HCT116 (cell line): ENCODE data around the gene BTNL9. TPM values are rescaled to one million over a fixed set of nuclear protein-coding genes. Genes with fewer than 3 reads are reported as not detected.

Experiments used
- ATAC-seq: fragments of 200-7000 bp; cut with Tn5 transposase; 2 replicates; pipeline ENCODE4 v1.9.1; 2020; ENCODE audit warnings: mild to moderate bottlenecking, moderate library complexity
- BruUV-seq: library from RNA; stranded (reverse); fragments of 400-500 nt; replicated peaks from 2 replicates; lab custom pipeline; 2021; lab: Mats Ljungman, UMichigan
- CTCF ChIA-PET: fragments of 300-600 bp; sonication (Branson Sonifier 250); formaldehyde crosslinking; loops from one replicate; lab custom pipeline; 2021; ENCODE audit warnings: antibody characterized with exemption; lab: Charles Lee
- POLR2A ChIA-PET: fragments of 300-600, 350-600 bp; sonication (Branson Sonifier 250); formaldehyde crosslinking; loops from one replicate; lab custom pipeline; 2021; ENCODE audit warnings: antibody characterized with exemption; lab: Charles Lee
- RAD21 ChIA-PET, 2 experiments: fragments of 300-600 bp; sonication (Branson Sonifier 250); formaldehyde crosslinking; loops; one replicate each; lab custom pipeline; 2023; ENCODE audit warnings: low total read pairs in 2 of 2; ENCODE audit not compliant: uncharacterized antibody in 2 of 2, unreplicated experiment in 2 of 2, low non-redundant PET in 1 of 2; lab: Charles Lee
- DNase-seq: peaks from one replicate; pipeline ENCODE4 v3.0.0-alpha.2; 2010; ENCODE audit warnings: low read depth, low spot score
- H2AFZ ChIP-seq: fragments of 200-600 bp; shearing (Covaris generic), sonication (generic); 2 replicates; pipeline ENCODE4 v1.6.1; 2017; ENCODE audit warnings: low read depth, mixed run types, mixed read lengths, antibody characterized with exemption, low read length; ENCODE audit not compliant: poor library complexity, severe bottlenecking
- H3K27ac ChIP-seq: 2 replicates; pipeline ENCODE4 v1.5.1; 2012; ENCODE audit warnings: low read depth, low read length
- H3K27me3 ChIP-seq: fragments of 200-600 bp; sonication (generic); 2 replicates; pipeline ENCODE4 v1.6.1; 2016; ENCODE audit warnings: mixed run types, low read length, mixed read lengths; ENCODE audit not compliant: insufficient read depth
- H3K36me3 ChIP-seq, 2 experiments: fragments of 200-500 bp in 1 of 2; fragments of 200-600 bp in 1 of 2; sonication (Bioruptor generic) in 1 of 2; sonication (generic) in 1 of 2; 2 replicates each; pipeline versions ENCODE4 v1.5.1 to v1.6.1; 2014 to 2016; ENCODE audit warnings: low read length in 2 of 2, inconsistent platforms in 1 of 2, mixed read lengths in 1 of 2, mixed run types in 1 of 2; ENCODE audit not compliant: insufficient read depth in 2 of 2, control insufficient read depth in 1 of 2
- H3K4me1 ChIP-seq, 2 experiments: fragments of 200-600 bp in 1 of 2; sonication (generic) in 1 of 2; 2 replicates each; pipeline versions ENCODE4 v1.5.1 to v1.6.1; 2012 to 2017; ENCODE audit warnings: low read length in 2 of 2, inconsistent platforms in 1 of 2, mild to moderate bottlenecking in 1 of 2, mixed read lengths in 1 of 2, mixed run types in 1 of 2, moderate library complexity in 1 of 2; ENCODE audit not compliant: insufficient read depth in 2 of 2, control insufficient read depth in 1 of 2
- H3K4me2 ChIP-seq: fragments of 200-600 bp; sonication (generic); 2 replicates; pipeline ENCODE4 v1.6.1; 2017; ENCODE audit warnings: mixed run types, low read length, mixed read lengths
- H3K4me3 ChIP-seq, 2 experiments: fragments of 200-600 bp in 1 of 2; sonication (generic) in 1 of 2; replicated peaks in 1 of 2; 2 replicates each; pipeline ENCODE4 v1.5.1; 2011 to 2016; ENCODE audit warnings: low read length in 2 of 2, control low read depth in 1 of 2, low read depth in 1 of 2, mild to moderate bottlenecking in 1 of 2, mixed read lengths in 1 of 2, mixed run types in 1 of 2
- H3K79me2 ChIP-seq: fragments of 200-600 bp; sonication (generic); 2 replicates; pipeline ENCODE4 v1.6.1; 2017; ENCODE audit warnings: mild to moderate bottlenecking, mixed run types, low read length, moderate library complexity, mixed read lengths; ENCODE audit not compliant: insufficient read depth
- H3K9ac ChIP-seq: fragments of 200-600 bp; sonication (generic); 2 replicates; pipeline ENCODE4 v1.6.1; 2016; ENCODE audit warnings: low read length, mixed read lengths
- H3K9me2 ChIP-seq: fragments of 200-600 bp; sonication (generic), shearing (Covaris generic); 2 replicates; pipeline ENCODE4 v1.6.1; 2017; ENCODE audit warnings: mixed run types, mild to moderate bottlenecking, moderate library complexity; ENCODE audit not compliant: insufficient read depth
- H3K9me3 ChIP-seq, 2 experiments: fragments of 200-500 bp in 1 of 2; fragments of 200-600 bp in 1 of 2; sonication (Bioruptor generic) in 1 of 2; sonication (generic) in 1 of 2; 2 replicates each; pipeline ENCODE4 v1.6.1; 2014 to 2017; ENCODE audit warnings: low read length in 2 of 2, mixed read lengths in 2 of 2, inconsistent platforms in 1 of 2, low read depth in 1 of 2, mild to moderate bottlenecking in 1 of 2, mixed run types in 1 of 2, moderate library complexity in 1 of 2; ENCODE audit not compliant: control insufficient read depth in 1 of 2, insufficient read depth in 1 of 2
- H4K20me1 ChIP-seq: fragments of 200-600 bp; sonication (generic), shearing (Covaris generic); 2 replicates; pipeline ENCODE4 v1.6.1; 2017; ENCODE audit warnings: mixed run types, mild to moderate bottlenecking, moderate library complexity; ENCODE audit not compliant: insufficient read depth
- CBX3 ChIP-seq: IDR thresholded peaks from 2 replicates; pipeline ENCODE4 v1.6.1; 2012; ENCODE audit warnings: low read depth
- EGR1 ChIP-seq: IDR thresholded peaks from 2 replicates; pipeline ENCODE4 v1.6.1; 2012; ENCODE audit warnings: low read depth
- EZH2phosphoT487 ChIP-seq: fragments of 200-600 bp; IDR thresholded peaks from 2 replicates; pipeline ENCODE4 v1.6.1; 2018; ENCODE audit warnings: antibody characterized with exemption, borderline replicate concordance
- JUND ChIP-seq: IDR thresholded peaks from 2 replicates; pipeline ENCODE4 v1.6.1; 2012
- POLR2A ChIP-seq: IDR thresholded peaks from 2 replicates; pipeline ENCODE4 v1.7.0; 2011; ENCODE audit warnings: borderline replicate concordance; ENCODE audit not compliant: insufficient read depth, insufficient read length; ENCODE audit errors: extremely low read depth
- POLR2AphosphoS5 ChIP-seq: IDR thresholded peaks from 2 replicates; pipeline ENCODE4 v1.6.1; 2011; ENCODE audit warnings: mild to moderate bottlenecking, low read depth, low read length, moderate library complexity
- RAD21 ChIP-seq: IDR thresholded peaks from 2 replicates; pipeline ENCODE4 v1.6.1; 2012; ENCODE audit warnings: low read depth, mild to moderate bottlenecking
- SIN3A ChIP-seq: IDR thresholded peaks from 2 replicates; pipeline ENCODE4 v1.6.1; 2012; ENCODE audit warnings: low read depth
- YY1 ChIP-seq: IDR thresholded peaks from 2 replicates; pipeline ENCODE4 v1.6.1; 2011; ENCODE audit warnings: low read length, low read depth, moderate library complexity, mild to moderate bottlenecking; ENCODE audit not compliant: insufficient replicate concordance; ENCODE audit errors: extremely low read depth
- ZNF274 ChIP-seq: fragments of 200-500 bp; sonication (Bioruptor generic); IDR thresholded peaks from 2 replicates; pipeline ENCODE4 v1.6.1; 2014; ENCODE audit warnings: mild to moderate bottlenecking, low read depth, low read length, inconsistent platforms
- intact Hi-C: fragments of 100-400 bp; cut with micrococcal nuclease; formaldehyde crosslinking; loops from 2 replicates; pipeline ENCODE4 v1.10.0; 2022
- total RNA-seq: library from RNA; stranded (reverse); gene quantifications from one replicate; pipeline ENCODE4 v1.2.1, GENCODE V29; 2021; ENCODE audit not compliant: unreplicated experiment
- TF ChIP-seq, protein P1 (sequence below): IDR thresholded peaks from 2 replicates; pipeline ENCODE4 v1.6.1; 2011; ENCODE audit warnings: mild to moderate bottlenecking, low read length, moderate library complexity; ENCODE audit not compliant: insufficient replicate concordance; ENCODE audit errors: extremely low read depth
- TF ChIP-seq, protein P2 (sequence below): IDR thresholded peaks from 2 replicates; pipeline ENCODE4 v1.6.1; 2012; ENCODE audit warnings: low read depth
- TF ChIP-seq, protein P3 (sequence below): IDR thresholded peaks from 2 replicates; pipeline ENCODE4 v1.6.1; 2012

The BTNL9 gene
- total RNA-seq, 1 experiment from 2014 or later: 11.7 TPM

GRCh38 chr5:181036816-181037364 lies 3.2 kb upstream of the BTNL9 start (continued):
- TF ChIP-seq YY1 (no peak), SIN3A (no peak), JUND (no peak), POLR2A (no peak), ZNF274 (no peak), CBX3 (no peak), POLR2AphosphoS5 (no peak)
- TF ChIP-seq, protein P1, sequence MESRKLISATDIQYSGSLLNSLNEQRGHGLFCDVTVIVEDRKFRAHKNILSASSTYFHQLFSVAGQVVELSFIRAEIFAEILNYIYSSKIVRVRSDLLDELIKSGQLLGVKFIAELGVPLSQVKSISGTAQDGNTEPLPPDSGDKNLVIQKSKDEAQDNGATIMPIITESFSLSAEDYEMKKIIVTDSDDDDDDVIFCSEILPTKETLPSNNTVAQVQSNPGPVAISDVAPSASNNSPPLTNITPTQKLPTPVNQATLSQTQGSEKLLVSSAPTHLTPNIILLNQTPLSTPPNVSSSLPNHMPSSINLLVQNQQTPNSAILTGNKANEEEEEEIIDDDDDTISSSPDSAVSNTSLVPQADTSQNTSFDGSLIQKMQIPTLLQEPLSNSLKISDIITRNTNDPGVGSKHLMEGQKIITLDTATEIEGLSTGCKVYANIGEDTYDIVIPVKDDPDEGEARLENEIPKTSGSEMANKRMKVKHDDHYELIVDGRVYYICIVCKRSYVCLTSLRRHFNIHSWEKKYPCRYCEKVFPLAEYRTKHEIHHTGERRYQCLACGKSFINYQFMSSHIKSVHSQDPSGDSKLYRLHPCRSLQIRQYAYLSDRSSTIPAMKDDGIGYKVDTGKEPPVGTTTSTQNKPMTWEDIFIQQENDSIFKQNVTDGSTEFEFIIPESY: no peak

DNA sequence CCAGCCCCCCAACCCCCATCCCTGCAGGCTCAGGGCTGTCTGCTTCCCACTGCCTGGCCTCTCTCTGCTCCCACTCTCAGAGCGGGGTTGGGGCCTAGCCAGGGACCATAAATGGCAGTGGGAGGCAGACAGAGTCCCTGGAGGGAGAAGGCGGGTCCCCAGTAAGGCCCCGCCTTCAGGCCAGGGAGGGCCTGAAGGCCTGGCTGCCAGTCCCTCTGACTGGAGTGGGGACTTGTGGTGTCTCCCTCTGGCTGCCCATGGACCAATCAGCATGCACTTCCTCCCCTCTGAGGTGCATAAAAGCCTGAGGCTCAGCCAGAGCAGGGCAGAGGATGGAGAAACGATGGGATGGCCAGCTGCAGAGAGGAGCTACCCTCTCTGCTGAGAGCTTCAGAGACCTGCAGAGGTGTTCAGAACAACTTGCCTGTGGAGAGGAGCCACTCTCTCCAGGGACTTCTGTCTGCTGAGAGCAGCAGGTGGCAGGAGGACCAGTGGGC lies 2.7 kb upstream of the BTNL9 start:
- Histone ChIP-seq H3K27ac (no peak overlapping the region), H2AFZ (no peak overlapping the region), H3K4me1 (peaks cover 6 to 7% of the 10 kb centered on the region in 2 experiments; a peak in 2 of 4 replicates), H3K36me3 (no peaks in the 10 kb centered on the region), H3K4me3 (no peak overlapping the region), H3K4me2 (no peak overlapping the region), H4K20me1 (no peaks in the 10 kb centered on the region), H3K9ac (no peak overlapping the region), H3K27me3 (no peaks in the 10 kb centered on the region), H3K9me3 (no peaks in the 10 kb centered on the region), H3K9me2 (no peaks in the 10 kb centered on the region), H3K79me2 (no peaks in the 10 kb centered on the region)
- intact Hi-C loops: no loop called here
- RAD21 ChIA-PET: no interaction called here
- TF ChIP-seq, protein P2, sequence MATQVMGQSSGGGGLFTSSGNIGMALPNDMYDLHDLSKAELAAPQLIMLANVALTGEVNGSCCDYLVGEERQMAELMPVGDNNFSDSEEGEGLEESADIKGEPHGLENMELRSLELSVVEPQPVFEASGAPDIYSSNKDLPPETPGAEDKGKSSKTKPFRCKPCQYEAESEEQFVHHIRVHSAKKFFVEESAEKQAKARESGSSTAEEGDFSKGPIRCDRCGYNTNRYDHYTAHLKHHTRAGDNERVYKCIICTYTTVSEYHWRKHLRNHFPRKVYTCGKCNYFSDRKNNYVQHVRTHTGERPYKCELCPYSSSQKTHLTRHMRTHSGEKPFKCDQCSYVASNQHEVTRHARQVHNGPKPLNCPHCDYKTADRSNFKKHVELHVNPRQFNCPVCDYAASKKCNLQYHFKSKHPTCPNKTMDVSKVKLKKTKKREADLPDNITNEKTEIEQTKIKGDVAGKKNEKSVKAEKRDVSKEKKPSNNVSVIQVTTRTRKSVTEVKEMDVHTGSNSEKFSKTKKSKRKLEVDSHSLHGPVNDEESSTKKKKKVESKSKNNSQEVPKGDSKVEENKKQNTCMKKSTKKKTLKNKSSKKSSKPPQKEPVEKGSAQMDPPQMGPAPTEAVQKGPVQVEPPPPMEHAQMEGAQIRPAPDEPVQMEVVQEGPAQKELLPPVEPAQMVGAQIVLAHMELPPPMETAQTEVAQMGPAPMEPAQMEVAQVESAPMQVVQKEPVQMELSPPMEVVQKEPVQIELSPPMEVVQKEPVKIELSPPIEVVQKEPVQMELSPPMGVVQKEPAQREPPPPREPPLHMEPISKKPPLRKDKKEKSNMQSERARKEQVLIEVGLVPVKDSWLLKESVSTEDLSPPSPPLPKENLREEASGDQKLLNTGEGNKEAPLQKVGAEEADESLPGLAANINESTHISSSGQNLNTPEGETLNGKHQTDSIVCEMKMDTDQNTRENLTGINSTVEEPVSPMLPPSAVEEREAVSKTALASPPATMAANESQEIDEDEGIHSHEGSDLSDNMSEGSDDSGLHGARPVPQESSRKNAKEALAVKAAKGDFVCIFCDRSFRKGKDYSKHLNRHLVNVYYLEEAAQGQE: no peak
- TF ChIP-seq CBX3 (no peak), POLR2A (peak; percentile 49), EZH2phosphoT487 (no peak), ZNF274 (no peak), RAD21 (no peak), EGR1 (no peak)
- TF ChIP-seq, protein P3, sequence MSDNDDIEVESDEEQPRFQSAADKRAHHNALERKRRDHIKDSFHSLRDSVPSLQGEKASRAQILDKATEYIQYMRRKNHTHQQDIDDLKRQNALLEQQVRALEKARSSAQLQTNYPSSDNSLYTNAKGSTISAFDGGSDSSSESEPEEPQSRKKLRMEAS: no peak
- POLR2A ChIA-PET: interaction anchor here (1.3 kb wide), 1 partner anchor 10 kb away, joined by 5 read pairs; no protein-coding TSS in a partner anchor
- ATAC-seq (peak; percentile 96), DNase-seq (peak; percentile 41)
- CTCF ChIA-PET: no interaction called here
- no TSS peak for BruUV-seq
